H1 (cell line): ENCODE data around the gene AUH. TPM values are rescaled to one million over a fixed set of nuclear protein-coding genes. Genes with fewer than 3 reads are reported as not detected.

Experiments
- CTCF ChIA-PET: fragments of 300-600 bp; sonication (Branson Sonifier 250); formaldehyde crosslinking; loops from one replicate; lab custom pipeline; 2021; ENCODE audit not compliant: partially characterized antibody; lab: Charles Lee
- POLR2A ChIA-PET: fragments of 300-600 bp; sonication (Branson Sonifier 250); formaldehyde crosslinking; loops from one replicate; lab custom pipeline; 2021; ENCODE audit warnings: inconsistent platforms; ENCODE audit not compliant: partially characterized antibody; lab: Charles Lee
- DNase-seq, 2 experiments: peaks; one replicate each; pipeline versions ENCODE4 v3.0.0 to v3.0.0-alpha.2; 2010 to 2022; ENCODE audit warnings: low spot score in 2 of 2, low read depth in 1 of 2, mixed read lengths in 1 of 2
- FAIRE-seq: peaks from 2 replicates; lab custom pipeline; 2011; peaks lifted over from hg19 to GRCh38; lab: Jason Lieb, UNC
- H2AFZ ChIP-seq: 2 replicates; pipeline ENCODE4 v1.8.1; 2012; ENCODE audit warnings: low read length, inconsistent platforms
- H2AK5ac ChIP-seq: 2 replicates; pipeline ENCODE4 v1.6.1; 2013; ENCODE audit warnings: low read depth, low read length
- H2BK120ac ChIP-seq: replicated peaks from 2 replicates; pipeline ENCODE3; 2013; ENCODE audit warnings: low read depth, low read length, inconsistent platforms
- H2BK12ac ChIP-seq: 2 replicates; pipeline ENCODE4 v1.6.1; 2013; ENCODE audit warnings: low read depth, low read length
- H2BK15ac ChIP-seq: 2 replicates; pipeline ENCODE4 v1.6.1; 2013; ENCODE audit warnings: low read length
- H2BK20ac ChIP-seq: 2 replicates; pipeline ENCODE4 v1.6.1; 2013; ENCODE audit warnings: low read length
- H2BK5ac ChIP-seq: 2 replicates; pipeline ENCODE4 v1.6.1; 2013; ENCODE audit warnings: low read depth, low read length
- H3K14ac ChIP-seq: 2 replicates; pipeline ENCODE4 v1.6.1; 2013; ENCODE audit warnings: inconsistent platforms; ENCODE audit not compliant: insufficient read length
- H3K18ac ChIP-seq: 2 replicates; pipeline ENCODE4 v1.6.1; 2013; ENCODE audit warnings: low read length; ENCODE audit errors: extremely low read depth
- H3K23ac ChIP-seq: 2 replicates; pipeline ENCODE4 v1.6.1; 2013; ENCODE audit warnings: inconsistent platforms; ENCODE audit not compliant: insufficient read length
- H3K23me2 ChIP-seq: 2 replicates; pipeline ENCODE4 v1.6.1; 2013; ENCODE audit warnings: low read depth, low read length
- H3K27ac ChIP-seq: 2 replicates; pipeline ENCODE4 v1.6.1; 2011; ENCODE audit warnings: low read depth, low read length, inconsistent platforms
- H3K27me3 ChIP-seq, 4 experiments: replicated peaks in 1 of 4; 1 replicate in 1 of 4; 2 replicates in 3 of 4; pipeline versions ENCODE4 v1.6.1 to v1.8.1; 2011 to 2013; ENCODE audit warnings: low read length in 3 of 4, mild to moderate bottlenecking in 3 of 4, inconsistent platforms in 2 of 4, mixed read lengths in 2 of 4, moderate library complexity in 1 of 4; ENCODE audit not compliant: control insufficient read depth in 3 of 4, insufficient read depth in 3 of 4; ENCODE audit errors: extremely low read depth in 1 of 4
- H3K36me3 ChIP-seq, 4 experiments: 2 replicates each; pipeline versions ENCODE4 v1.6.1 to v1.8.1; 2011 to 2013; ENCODE audit warnings: mild to moderate bottlenecking in 4 of 4, low read length in 3 of 4, moderate library complexity in 2 of 4, control low read depth in 1 of 4, inconsistent platforms in 1 of 4; ENCODE audit not compliant: insufficient read depth in 4 of 4, control insufficient read depth in 2 of 4
- H3K4ac ChIP-seq: replicated peaks from 2 replicates; pipeline ENCODE3; 2013; ENCODE audit warnings: low read length, low read depth, mixed read lengths, inconsistent platforms; ENCODE audit not compliant: insufficient read length
- H3K4me1 ChIP-seq, 4 experiments: replicated peaks in 1 of 4; 1 replicate in 1 of 4; 2 replicates in 3 of 4; pipeline versions ENCODE4 v1.6.1 to v1.8.1; 2011 to 2013; ENCODE audit warnings: low read length in 3 of 4, inconsistent platforms in 2 of 4, mixed read lengths in 1 of 4; ENCODE audit not compliant: insufficient read depth in 4 of 4, control insufficient read depth in 3 of 4
- H3K4me2 ChIP-seq, 2 experiments: 2 replicates each; pipeline versions ENCODE4 v1.6.1 to v1.8.1; 2011 to 2013; ENCODE audit warnings: low read depth in 2 of 2, low read length in 2 of 2, control low read depth in 1 of 2, inconsistent platforms in 1 of 2, mild to moderate bottlenecking in 1 of 2; ENCODE audit not compliant: insufficient read depth in 1 of 2
- H3K4me3 ChIP-seq, 4 experiments: fragments of 200-600, 300-600 bp in 1 of 4; sonication (generic), shearing (Covaris generic), sonication (Bioruptor Twin) in 1 of 4; 2 replicates each; pipeline versions ENCODE4 v1.5.1 to v1.8.1; 2011 to 2016; ENCODE audit warnings: low read length in 4 of 4, low read depth in 3 of 4, control low read depth in 2 of 4, inconsistent platforms in 2 of 4, mild to moderate bottlenecking in 2 of 4, mixed read lengths in 1 of 4, moderate library complexity in 1 of 4; ENCODE audit not compliant: insufficient read depth in 2 of 4; ENCODE audit errors: extremely low read depth in 1 of 4
- H3K56ac ChIP-seq: replicated peaks from 2 replicates; pipeline ENCODE3; 2013; ENCODE audit warnings: low read depth, mild to moderate bottlenecking, mixed read lengths, low read length, inconsistent platforms; ENCODE audit not compliant: insufficient read length
- H3K79me1 ChIP-seq: 2 replicates; pipeline ENCODE4 v1.6.1; 2013; ENCODE audit warnings: low read depth, low read length, control low read depth
- H3K79me2 ChIP-seq, 2 experiments: 2 replicates each; pipeline versions ENCODE4 v1.6.1 to v1.8.1; 2012 to 2013; ENCODE audit warnings: low read length in 2 of 2, mild to moderate bottlenecking in 2 of 2, inconsistent platforms in 1 of 2; ENCODE audit not compliant: insufficient read depth in 2 of 2, control insufficient read depth in 1 of 2
- H3K9ac ChIP-seq, 4 experiments: replicated peaks in 1 of 4; 1 replicate in 1 of 4; 2 replicates in 3 of 4; pipeline versions ENCODE4 v1.6.1 to v1.8.1; 2011 to 2013; ENCODE audit warnings: low read depth in 3 of 4, low read length in 3 of 4, control low read depth in 2 of 4, mild to moderate bottlenecking in 2 of 4, moderate library complexity in 2 of 4, inconsistent platforms in 1 of 4; ENCODE audit errors: extremely low read depth in 1 of 4
- H3K9me3 ChIP-seq, 2 experiments: 2 replicates each; pipeline versions ENCODE4 v1.6.1 to v1.8.1; 2012 to 2013; ENCODE audit warnings: mild to moderate bottlenecking in 2 of 2, moderate library complexity in 2 of 2, control low read depth in 1 of 2, inconsistent platforms in 1 of 2, low read depth in 1 of 2, low read length in 1 of 2, mixed read lengths in 1 of 2; ENCODE audit not compliant: insufficient read depth in 2 of 2
- H4K20me1 ChIP-seq, 2 experiments: replicated peaks in 1 of 2; 2 replicates each; pipeline versions ENCODE3 to v1.8.1; 2011 to 2013; ENCODE audit warnings: inconsistent platforms in 2 of 2, low read length in 2 of 2, mild to moderate bottlenecking in 1 of 2; ENCODE audit not compliant: insufficient read depth in 2 of 2, control insufficient read depth in 1 of 2
- H4K5ac ChIP-seq: 2 replicates; pipeline ENCODE4 v1.6.1; 2013; ENCODE audit warnings: low read length, low read depth, mixed read lengths, inconsistent platforms; ENCODE audit not compliant: insufficient read length
- H4K8ac ChIP-seq: 2 replicates; pipeline ENCODE4 v1.8.0; 2013; ENCODE audit warnings: mild to moderate bottlenecking, moderate library complexity, low read length, inconsistent platforms; ENCODE audit not compliant: insufficient read depth; ENCODE audit errors: extremely low read depth
- H4K91ac ChIP-seq: replicated peaks from 2 replicates; pipeline ENCODE3; 2013; ENCODE audit warnings: low read length, mixed read lengths, inconsistent platforms; ENCODE audit not compliant: insufficient read length
- ASH2L ChIP-seq: fragments of 200-600, 300-600 bp; sonication (generic); IDR thresholded peaks from one replicate; pipeline ENCODE4 v1.7.1; 2017; ENCODE audit warnings: low read length
- BRCA1 ChIP-seq: IDR thresholded peaks from 2 replicates; pipeline ENCODE4 v1.6.1; 2012; ENCODE audit warnings: low read depth, low read length, improper control_type of control experiment
- CBX5 ChIP-seq: fragments of 300-800, 300-1000 bp; sonication (generic); IDR thresholded peaks from 2 replicates; pipeline ENCODE4 v1.7.1; 2016; ENCODE audit warnings: antibody characterized with exemption, low read length, low read depth
- CREB1 ChIP-seq: IDR thresholded peaks from 2 replicates; pipeline ENCODE4 v1.6.1; 2012; ENCODE audit warnings: inconsistent platforms
- CTBP2 ChIP-seq: IDR thresholded peaks from 2 replicates; pipeline ENCODE4 v1.7.0; 2011; ENCODE audit warnings: borderline replicate concordance, mild to moderate bottlenecking, moderate library complexity, mixed read lengths, low read length; ENCODE audit not compliant: insufficient read depth, insufficient read length
- FOSL1 ChIP-seq: IDR thresholded peaks from 2 replicates; pipeline ENCODE4 v1.6.1; 2011; ENCODE audit warnings: mild to moderate bottlenecking, low read depth, low read length, moderate library complexity; ENCODE audit not compliant: insufficient read depth
- GABPA ChIP-seq: IDR thresholded peaks from 2 replicates; pipeline ENCODE4 v1.6.1; 2011; ENCODE audit warnings: mild to moderate bottlenecking, low read length, moderate library complexity, borderline replicate concordance; ENCODE audit not compliant: insufficient read depth
- HDAC6 ChIP-seq: IDR thresholded peaks from one replicate; pipeline ENCODE4 v1.7.1; 2012; ENCODE audit warnings: low read depth, mild to moderate bottlenecking, inconsistent platforms, low read length, moderate library complexity
- JUND ChIP-seq: IDR thresholded peaks from 2 replicates; pipeline ENCODE4 v1.6.1; 2011; ENCODE audit warnings: mild to moderate bottlenecking, improper control_type of control experiment, low read length
- POLR2A ChIP-seq, 2 experiments: IDR thresholded peaks; 1 replicate in 1 of 2; 2 replicates in 1 of 2; pipeline ENCODE4 v1.6.1; 2011; ENCODE audit warnings: low read depth in 2 of 2, low read length in 2 of 2, mild to moderate bottlenecking in 2 of 2; ENCODE audit errors: control extremely low read depth in 1 of 2
- RFX5 ChIP-seq: IDR thresholded peaks from 2 replicates; pipeline ENCODE4 v1.6.1; 2011; ENCODE audit warnings: low read depth, low read length, improper control_type of control experiment, borderline replicate concordance
- SIN3A ChIP-seq, 2 experiments: IDR thresholded peaks in 1 of 2; conservative IDR thresholded peaks in 1 of 2; 2 replicates each; pipeline ENCODE4 v1.6.1; 2011 to 2012; ENCODE audit warnings: low read length in 2 of 2, improper control_type of control experiment in 1 of 2, low read depth in 1 of 2, mild to moderate bottlenecking in 1 of 2
- TAF1 ChIP-seq: IDR thresholded peaks from 2 replicates; pipeline ENCODE4 v1.6.1; 2011; ENCODE audit warnings: mild to moderate bottlenecking, low read depth, low read length
- USF2 ChIP-seq: IDR thresholded peaks from 2 replicates; pipeline ENCODE4 v1.6.1; 2011; ENCODE audit warnings: low read length, improper control_type of control experiment
- WGBS, 2 experiments: shearing (Covaris generic) in 1 of 2; methylation state at CpG; one replicate each; pipeline versions ENCODE4 v1.1.6 to v1.1.7; 2013 to 2015; ENCODE audit warnings: low lambda C conversion rate in 2 of 2, mixed read lengths in 2 of 2, inconsistent platforms in 1 of 2, low coverage in 1 of 2, missing lambda C conversion rate in 1 of 2; ENCODE audit not compliant: insufficient replicate concordance in 2 of 2, insufficient coverage in 1 of 2, insufficient read length in 1 of 2; ENCODE audit errors: extremely low coverage in 1 of 2, missing lambda C conversion rate in 1 of 2; 5-methylcytosine and 5-hydroxymethylcytosine counted together
- polyA plus RNA-seq, 7 experiments: library from polyadenylated mRNA; depleted of rRNA in 3 of 7; stranded (reverse) in 5 of 7; unstranded in 2 of 7; fragments of >200 nt in 5 of 7; fragments of 200-250 nt in 2 of 7; gene quantifications; 1 replicate in 5 of 7; 2 replicates in 1 of 7; 4 replicates in 1 of 7; pipeline versions ENCODE4 v1.2.1 to v1.2.3, GENCODE V29; 2011 to 2013; ENCODE audit warnings: missing spikeins in 2 of 7, mixed read lengths in 2 of 7
- total RNA-seq: library from RNA; stranded (reverse); fragmentation: NEBNext Ultra II Directional; extraction: Animal tissue kit (Norgen Biotek cat#: 25700); gene quantifications from 2 replicates; pipeline ENCODE4 v1.2.1, GENCODE V29; 2021

AUH gene
- total and polyA plus RNA-seq, 2 of the 8 experiments (the other 6 are each of a cell fraction or from before 2014, with no cell fraction given) = 5.8 to 21.9 TPM

- no peak overlapping the region for H4K91ac ChIP-seq
- 85% methylated on average over 4 of the region's 4 CpGs; no CpG with 5 or more reads in 1 of the 2 experiments for WGBS, 2 experiments
- H3K4ac ChIP-seq = no peak overlapping the region
- H3K4me1 ChIP-seq = no peaks in the 10 kb centered on the region
- H3K27ac ChIP-seq = no peak overlapping the region
- no peak overlapping the region for H3K4me3 ChIP-seq
- H3K56ac ChIP-seq = no peak overlapping the region
- 0 out of 4 replicates have a peak, but pooled peaks cover 0 to 2% of the 10 kb centered on the region in 2 experiments for H3K9me3 ChIP-seq
- H3K23ac ChIP-seq = no peak overlapping the region
- H2BK120ac ChIP-seq = no peak overlapping the region
- H2AFZ ChIP-seq = no peak overlapping the region
- no peak overlapping the region for H2BK12ac ChIP-seq
- no peaks in the 10 kb centered on the region for H4K20me1 ChIP-seq
- no peak overlapping the region for H2BK5ac ChIP-seq
- no peak overlapping the region for H4K8ac ChIP-seq
- H3K14ac ChIP-seq = no peak overlapping the region
- no peak overlapping the region for H3K9ac ChIP-seq
- FAIRE-seq (no peak), DNase-seq (no peak)
- ChIA-PET POLR2A (interaction anchor here (0.6 kb wide), 1 partner anchor 136 kb away, joined by 3 read pairs; no protein-coding TSS in a partner anchor), CTCF (interaction anchor here (1.0 to 1.7 kb wide), 3 partner anchors 10 to 143 kb away, joined by 3 to 4 read pairs (median 3); no protein-coding TSS in a partner anchor)
- H2BK20ac ChIP-seq = no peak overlapping the region
- H3K27me3 ChIP-seq = no peaks in the 10 kb centered on the region; a peak in 1 of 7 replicates
- H3K18ac ChIP-seq = no peak overlapping the region
- no peaks in the 10 kb centered on the region; the same call in 1 of the 2 replicates for H3K79me1 ChIP-seq
- H2AK5ac ChIP-seq = no peak overlapping the region
- no peaks in the 10 kb centered on the region for H3K23me2 ChIP-seq
- no peak overlapping the region for H3K4me2 ChIP-seq
- no peak overlapping the region for H4K5ac ChIP-seq
- H2BK15ac ChIP-seq = 0 out of 2 replicates have a peak overlapping the region, but pooled peaks have one; percentile 31
- H3K36me3 ChIP-seq = no peaks in the 10 kb centered on the region
- no peaks in the 10 kb centered on the region for H3K79me2 ChIP-seq
- TF ChIP-seq FOSL1 (no peak), CREB1 (no peak), GABPA (no peak), ASH2L (no peak), RFX5 (no peak), HDAC6 (no peak), TAF1 (no peak), SIN3A (conservative IDR thresholded peaks at IDR 0.05 in 1 of 2, IDR thresholded peaks at IDR 0.05 in 1 of 2; ENCODE audit: low read depth in 1 of 2, low read length in 2 of 2) (no peak), JUND (no peak), CBX5 (no peak), USF2 (no peak), BRCA1 (no peak), CTBP2 (no peak), POLR2A (IDR thresholded peaks at IDR 0.05; ENCODE audit: control extremely low read depth in 1 of 2, low read depth in 2 of 2, low read length in 2 of 2) (no peak)
Observed at GRCh38 chr9:91177081-91177480, 184.6 kb downstream of the AUH start.
